Osteoblast (primary cell): ENCODE results near the gene DDR1. TPM values are rescaled to one million over a fixed set of nuclear protein-coding genes. Genes with fewer than 3 reads are reported as not detected.
"Not testable (repeated sequence)": the region's sequence is repeated elsewhere in the genome, so short reads cannot be mapped to it uniquely, and the experiment has no call there.

Source experiments
- DNase-seq: peaks from one replicate; pipeline ENCODE4 v3.0.0; 2011; ENCODE audit warnings: low spot score, mixed read lengths; ENCODE audit not compliant: insufficient read length; ENCODE audit errors: missing footprints
- H2AFZ ChIP-seq: 2 replicates; pipeline ENCODE4 v1.6.0; 2011; ENCODE audit warnings: mild to moderate bottlenecking, low read length
- H3K27ac ChIP-seq: 2 replicates; pipeline ENCODE4 v1.5.1; 2011; ENCODE audit warnings: mild to moderate bottlenecking, low read depth, low read length, moderate library complexity
- H3K27me3 ChIP-seq: 2 replicates; pipeline ENCODE4 v1.6.0; 2012; ENCODE audit warnings: mild to moderate bottlenecking, control low read depth, inconsistent platforms, low read length, moderate library complexity; ENCODE audit not compliant: insufficient read depth
- H3K36me3 ChIP-seq: 2 replicates; pipeline ENCODE4 v1.5.1; 2011; ENCODE audit warnings: mild to moderate bottlenecking, low read length, control low read depth, moderate library complexity; ENCODE audit not compliant: insufficient read depth
- H3K4me1 ChIP-seq: 2 replicates; pipeline ENCODE4 v1.5.1; 2011; ENCODE audit warnings: mild to moderate bottlenecking, low read length, control low read depth, moderate library complexity; ENCODE audit not compliant: insufficient read depth
- H3K4me2 ChIP-seq: 2 replicates; pipeline ENCODE4 v1.6.0; 2011; ENCODE audit warnings: mild to moderate bottlenecking, low read length; ENCODE audit not compliant: insufficient read depth
- H3K4me3 ChIP-seq: fragments of 200-600 bp; sonication (generic); 3 replicates; pipeline ENCODE4 v1.5.1; 2012; ENCODE audit warnings: mild to moderate bottlenecking, low read length, inconsistent platforms; ENCODE audit not compliant: insufficient read depth
- H3K79me2 ChIP-seq: 2 replicates; pipeline ENCODE4 v1.6.0; 2012; ENCODE audit warnings: mild to moderate bottlenecking, low read length, control low read depth, inconsistent platforms; ENCODE audit not compliant: insufficient read depth
- H3K9me3 ChIP-seq: 2 replicates; pipeline ENCODE4 v1.5.1; 2011; ENCODE audit warnings: low read depth, low read length, control low read depth
- H4K20me1 ChIP-seq: 2 replicates; pipeline ENCODE4 v1.6.0; 2012; ENCODE audit warnings: mild to moderate bottlenecking, low read length, control low read depth; ENCODE audit not compliant: insufficient read depth
- CTCF ChIP-seq: IDR thresholded peaks from 2 replicates; pipeline ENCODE4 v1.5.1; 2011; ENCODE audit warnings: mild to moderate bottlenecking, low read depth, low read length, moderate library complexity; ENCODE audit errors: extremely low read depth
- total RNA-seq: library from RNA; depleted of rRNA; stranded (reverse); fragments of >200 nt; gene quantifications from 2 replicates; pipeline ENCODE4 v1.2.3, GENCODE V29; 2012

Gene DDR1
- total RNA-seq, 1 donor = 22.4 TPM

GRCh38 chr6:30861257-30862048 is 22.9 kb upstream of the DDR1 start:
- Histone ChIP-seq H3K9me3 (no peaks in the 10 kb centered on the region), H2AFZ (peak overlapping the region; percentile 92), H3K4me2 (no peak overlapping the region), H3K79me2 (no peaks in the 10 kb centered on the region), H4K20me1 (no peaks in the 10 kb centered on the region), H3K27ac (no peak overlapping the region), H3K27me3 (peaks cover 8% of the 10 kb centered on the region), H3K4me3 (no peak overlapping the region), H3K36me3 (no peaks in the 10 kb centered on the region), H3K4me1 (no peaks in the 10 kb centered on the region)
- TF ChIP-seq CTCF = no peak
- DNase-seq = no peak

- H4K20me1 ChIP-seq = no peaks in the 10 kb centered on the region
- H2AFZ ChIP-seq = peak overlapping the region; percentile 92
- H3K36me3 ChIP-seq = no peaks in the 10 kb centered on the region
- no peak overlapping the region for H3K27ac ChIP-seq
- H3K79me2 ChIP-seq = no peaks in the 10 kb centered on the region
- no peak overlapping the region for H3K4me3 ChIP-seq
- no peaks in the 10 kb centered on the region for H3K9me3 ChIP-seq
- TF ChIP-seq CTCF = no peak
- no peaks in the 10 kb centered on the region for H3K27me3 ChIP-seq
- H3K4me1 ChIP-seq = no peaks in the 10 kb centered on the region
- peak; percentile 66 for DNase-seq
- H3K4me2 ChIP-seq = no peak overlapping the region
Observed at GRCh38 chr6:30862156-30862875, 22.0 kb upstream of the DDR1 start.

- H3K4me1 ChIP-seq = no peaks in the 10 kb centered on the region
- no peaks in the 10 kb centered on the region for H3K27me3 ChIP-seq
- H3K4me3 ChIP-seq = no peak overlapping the region
- H3K79me2 ChIP-seq = no peaks in the 10 kb centered on the region
- no peak for TF ChIP-seq CTCF
- H3K9me3 ChIP-seq = peaks cover under 1% of the 10 kb centered on the region
- no peak overlapping the region for H3K27ac ChIP-seq
- H2AFZ ChIP-seq = no peak overlapping the region
- no peaks in the 10 kb centered on the region for H3K36me3 ChIP-seq
- no peaks in the 10 kb centered on the region for H4K20me1 ChIP-seq
- DNase-seq = no peak
- H3K4me2 ChIP-seq = no peak overlapping the region
Observed at GRCh38 chr6:30864325-30864724, 20.0 kb upstream of the DDR1 start.

- not testable (repeated sequence) for H3K4me2 ChIP-seq, H3K79me2 ChIP-seq, H3K4me1 ChIP-seq, H3K27ac ChIP-seq, H3K9me3 ChIP-seq, H2AFZ ChIP-seq, DNase-seq, H4K20me1 ChIP-seq, H3K27me3 ChIP-seq, H3K36me3 ChIP-seq, H3K4me3 ChIP-seq
Observed at GRCh38 chr6:30869241-30869749, 15.0 kb upstream of the DDR1 start.
